Thoracic aorta (tissue), 2 donors: Measurements from ENCODE around the gene SLC51A. TPM values are rescaled to one million over a fixed set of nuclear protein-coding genes. Genes with fewer than 3 reads are reported as not detected.

Experiments
- ATAC-seq: fragments of 150-250 bp; one replicate; pipeline ENCODE4 v1.8.0; 2017; ENCODE audit warnings: low read depth; ENCODE audit not compliant: insufficient number of reproducible peaks, low FRiP score
- DNase-seq: peaks from one replicate; pipeline ENCODE4 v3.0.0-alpha.2; 2020; ENCODE audit warnings: low spot score
- H3K27ac ChIP-seq, 2 donors: fragments of 200-600 bp; sonication (generic); 1 replicate in 1 of 2; 2 replicates in 1 of 2; pipeline ENCODE4 v1.5.1; 2016; ENCODE audit warnings: mild to moderate bottlenecking in 2 of 2, moderate library complexity in 2 of 2
- H3K27me3 ChIP-seq: fragments of 200-600 bp; sonication (generic); replicated peaks from 2 replicates; pipeline ENCODE4 v1.6.0; 2016; ENCODE audit warnings: mild to moderate bottlenecking; ENCODE audit not compliant: insufficient read depth
- H3K36me3 ChIP-seq: fragments of 200-600 bp; sonication (generic); one replicate; pipeline ENCODE4 v1.5.1; 2016
- H3K4me1 ChIP-seq, 2 donors: fragments of 200-600 bp; sonication (generic); 1 replicate in 1 of 2; 2 replicates in 1 of 2; pipeline versions ENCODE4 v1.5.1 to v1.6.0; 2016; ENCODE audit warnings: low read depth in 2 of 2, mild to moderate bottlenecking in 1 of 2; ENCODE audit not compliant: control insufficient read depth in 1 of 2
- H3K4me3 ChIP-seq: fragments of 200-600 bp; sonication (generic); 2 replicates; pipeline ENCODE4 v1.5.1; 2016; ENCODE audit warnings: mild to moderate bottlenecking
- H3K9me3 ChIP-seq: fragments of 200-600 bp; sonication (generic); 2 replicates; pipeline ENCODE4 v1.5.1; 2016
- CTCF ChIP-seq: fragments of 200-600 bp; sonication (generic); IDR thresholded peaks from one replicate; pipeline ENCODE4 v1.5.1; 2019; ENCODE audit warnings: antibody characterized with exemption
- total RNA-seq, 2 donors: library from RNA; depleted of rRNA; stranded (reverse); fragments of >200 nt; gene quantifications; one replicate each; pipeline versions ENCODE4 v1.1.0 to v1.2.3, GENCODE V29; 2016

SLC51A gene
- total RNA-seq, 2 donors from 2014 or later = not detected

DNA sequence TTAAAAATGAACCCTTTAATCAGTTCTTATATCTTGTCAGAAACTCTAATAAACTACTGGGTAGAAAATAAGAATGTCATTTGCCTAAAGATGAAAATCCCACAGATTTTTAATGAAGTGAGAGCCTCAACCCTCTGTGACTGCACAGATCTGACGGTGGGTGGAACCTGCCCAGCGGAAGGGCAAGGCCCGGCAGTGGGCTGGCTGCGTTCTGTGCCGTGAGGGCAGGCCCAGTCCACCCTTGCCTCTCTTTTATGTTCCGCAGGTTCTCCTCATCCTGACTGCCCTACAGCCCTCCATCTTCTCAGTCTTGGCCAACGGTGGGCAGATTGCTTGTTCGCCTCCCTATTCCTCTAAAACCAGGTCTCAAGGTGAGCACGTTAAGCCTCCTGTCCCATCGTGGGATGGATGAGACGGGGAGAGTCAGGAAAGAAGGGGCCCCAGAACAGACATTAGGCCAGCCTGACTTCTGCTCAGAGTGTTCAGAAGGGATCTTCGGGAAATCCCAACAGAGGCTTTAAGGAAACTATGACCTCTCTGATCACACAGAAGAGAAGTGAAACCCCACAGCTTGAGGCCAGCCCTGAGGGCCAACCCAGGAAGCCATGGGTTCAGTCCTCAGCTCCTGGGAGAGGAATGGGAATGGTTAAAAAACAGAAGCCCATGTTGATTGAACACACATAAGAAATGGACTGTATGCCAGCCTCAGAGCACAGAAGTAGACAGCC lies 16.0 kb downstream of the SLC51A start:
- Histone ChIP-seq H3K27ac (no peak overlapping the region), H3K9me3 (no peaks in the 10 kb centered on the region), H3K27me3 (no peaks in the 10 kb centered on the region), H3K4me3 (no peak overlapping the region), H3K36me3 (no peaks in the 10 kb centered on the region), H3K4me1 (no peaks in the 10 kb centered on the region)
- DNase-seq = no peak
- ATAC-seq = no peak
- no peak for TF ChIP-seq CTCF

GRCh38 chr3:196232882-196233251 lies 16.5 kb downstream of the SLC51A start:
- Histone ChIP-seq H3K4me3 (no peak overlapping the region), H3K4me1 (no peaks in the 10 kb centered on the region), H3K36me3 (no peaks in the 10 kb centered on the region), H3K27me3 (no peaks in the 10 kb centered on the region), H3K27ac (no peak overlapping the region), H3K9me3 (no peaks in the 10 kb centered on the region)
- no peak for TF ChIP-seq CTCF
- DNase-seq = no peak
- ATAC-seq = no peak

GRCh38 chr3:196235452-196236122 lies 19.3 kb downstream of the SLC51A start:
- H3K4me1 ChIP-seq = no peaks in the 10 kb centered on the region
- DNase-seq = no peak
- no peak for TF ChIP-seq CTCF
- ATAC-seq = no peak
- no peak overlapping the region for H3K4me3 ChIP-seq
- no peak overlapping the region for H3K27ac ChIP-seq
- H3K27me3 ChIP-seq = no peaks in the 10 kb centered on the region
- H3K36me3 ChIP-seq = peaks cover 18% of the 10 kb centered on the region
- no peaks in the 10 kb centered on the region for H3K9me3 ChIP-seq

DNA sequence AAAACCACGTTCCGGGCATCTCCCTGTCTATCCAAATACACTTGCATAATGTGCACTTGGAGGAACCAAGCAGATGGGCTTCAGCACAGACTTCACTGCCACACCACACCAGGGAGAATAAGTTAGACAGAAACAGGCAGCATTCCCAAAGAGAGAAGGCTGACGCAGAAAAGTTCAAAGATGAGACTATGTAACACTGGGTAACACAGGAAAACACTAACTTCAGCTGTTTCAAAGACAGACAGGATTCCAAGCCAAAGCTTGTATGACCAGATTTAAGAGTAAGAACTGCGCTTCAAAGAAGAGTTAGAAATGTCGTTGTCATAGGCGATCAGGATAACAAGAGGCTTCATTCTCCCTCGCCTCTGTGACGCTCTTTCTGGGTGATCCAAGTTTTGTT lies 19.9 kb downstream of the SLC51A start:
- no peaks in the 10 kb centered on the region for H3K4me1 ChIP-seq
- no peak overlapping the region for H3K27ac ChIP-seq
- no peak overlapping the region for H3K4me3 ChIP-seq
- no peaks in the 10 kb centered on the region for H3K27me3 ChIP-seq
- no peaks in the 10 kb centered on the region for H3K9me3 ChIP-seq
- no peak for ATAC-seq
- no peak for DNase-seq
- peaks cover 18% of the 10 kb centered on the region for H3K36me3 ChIP-seq
- no peak for TF ChIP-seq CTCF

- H3K27me3 ChIP-seq = no peaks in the 10 kb centered on the region
- H3K27ac ChIP-seq = no peak overlapping the region
- peaks cover 28% of the 10 kb centered on the region for H3K36me3 ChIP-seq
- ATAC-seq = no peak
- no peak overlapping the region for H3K4me3 ChIP-seq
- H3K4me1 ChIP-seq = no peaks in the 10 kb centered on the region
- no peak for DNase-seq
- no peak for TF ChIP-seq CTCF
- H3K9me3 ChIP-seq = no peaks in the 10 kb centered on the region
These were observed 20.9 kb downstream of the SLC51A start for GRCh38 chr3:196237203-196237602.
